G401.6 (cell line): ENCODE data around the gene DLG5.
"Not testable (repeated sequence)": the region's sequence is repeated elsewhere in the genome, so short reads cannot be mapped to it uniquely, and the experiment has no call there.

Source experiments
- FAIRE-seq: peaks from 2 replicates; lab custom pipeline; 2012; peaks lifted over from hg19 to GRCh38; lab: Jason Lieb, UNC

The DLG5 gene

GRCh38 chr10:77794256-77795142 is 132.1 kb downstream of the DLG5 start:
- FAIRE-seq, result no peak

- FAIRE-seq, result no peak
Observed at GRCh38 chr10:77793831-77794230, 132.7 kb downstream of the DLG5 start.

- no peak for FAIRE-seq
Observed at GRCh38 chr10:77792155-77792554, 134.4 kb downstream of the DLG5 start.

DNA sequence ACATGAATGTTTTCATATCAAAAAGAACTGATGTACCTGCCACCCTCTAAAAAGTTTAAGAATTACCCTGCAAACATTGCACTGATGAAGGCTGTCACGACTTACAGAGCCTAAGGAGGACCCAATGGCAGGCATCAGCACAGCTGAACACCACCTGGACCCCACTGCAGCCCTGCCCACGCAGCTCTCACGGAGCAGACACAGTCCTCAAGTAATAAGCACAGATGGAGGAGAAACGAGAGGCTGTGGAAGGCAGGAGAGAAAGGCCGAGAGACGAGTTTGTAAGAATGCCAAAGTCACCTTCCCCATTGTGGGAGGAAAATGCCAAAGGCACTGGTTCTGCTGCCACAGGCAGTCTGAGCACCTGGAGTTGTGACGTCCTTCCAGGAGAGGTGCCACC is 135.0 kb downstream of the DLG5 start:
- FAIRE-seq, result no peak

DNA sequence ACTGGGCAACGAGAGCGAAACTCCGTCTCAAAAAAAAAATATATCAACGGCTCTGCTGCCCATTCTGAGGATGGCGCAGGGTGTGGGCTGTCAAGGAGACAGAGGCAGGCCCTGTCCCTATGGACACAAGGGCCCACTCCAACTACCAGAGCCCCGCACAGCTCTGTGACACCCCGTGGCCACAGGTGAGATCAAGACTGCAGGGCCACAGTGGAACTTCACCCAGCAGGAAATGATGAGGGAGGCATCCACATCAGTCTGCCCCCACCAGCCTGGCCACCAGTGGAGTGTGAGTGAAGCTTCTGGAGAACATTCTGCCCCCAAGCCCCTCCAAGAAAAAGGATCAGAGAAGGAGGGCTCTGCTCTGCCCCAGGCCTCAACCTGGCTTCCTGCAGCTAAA is 136.7 kb downstream of the DLG5 start:
- no peak for FAIRE-seq

DNA sequence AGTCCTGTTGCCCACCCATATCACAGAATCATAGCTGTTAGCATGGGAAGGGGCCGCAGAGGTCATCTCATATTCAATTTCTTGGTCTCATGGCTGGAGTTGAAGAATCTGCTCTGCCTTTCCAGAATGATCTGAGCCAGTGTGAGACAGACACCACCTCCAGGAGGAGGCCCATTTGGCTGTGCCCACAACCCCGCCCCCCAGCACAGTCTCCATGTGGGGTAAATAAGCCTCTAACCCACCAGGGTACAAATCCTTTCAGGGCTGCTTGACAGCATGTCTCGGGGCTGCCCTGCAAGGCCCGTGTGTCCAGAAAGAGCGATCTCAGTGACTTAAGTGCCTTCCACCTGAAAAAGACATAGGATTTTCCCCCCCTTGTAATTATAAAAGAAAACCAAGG is 137.5 kb downstream of the DLG5 start:
- FAIRE-seq, result no peak

DNA sequence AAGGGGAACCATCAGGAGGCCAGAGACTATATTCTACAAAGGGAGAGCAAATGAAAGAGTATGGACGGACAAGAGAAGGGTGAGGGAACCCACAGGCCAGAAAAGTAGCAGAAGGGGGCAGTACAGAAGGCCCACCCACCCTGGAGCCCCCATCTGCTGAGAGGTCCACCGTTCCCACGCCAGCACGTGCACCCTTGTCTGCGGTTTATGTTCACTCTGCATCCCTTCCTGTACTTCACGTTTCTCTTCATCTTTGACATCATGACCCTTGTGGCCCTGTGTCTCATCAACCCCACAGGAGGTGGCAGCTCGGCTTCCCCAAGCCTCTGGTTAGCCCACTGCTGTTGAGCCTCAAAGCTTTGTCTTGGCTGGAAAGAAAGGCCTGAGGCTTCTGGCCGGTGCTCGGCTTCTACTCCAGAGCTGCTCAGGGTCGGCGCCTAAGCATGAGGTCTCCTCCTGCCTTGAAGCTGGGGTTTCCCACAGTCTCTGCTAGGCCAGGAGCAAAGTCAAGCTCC is 138.0 kb downstream of the DLG5 start:
- no peak for FAIRE-seq

- no peak for FAIRE-seq
Observed at GRCh38 chr10:77787440-77787839, 139.1 kb downstream of the DLG5 start.

GRCh38 chr10:77784856-77785255 is 141.7 kb downstream of the DLG5 start:
- no peak for FAIRE-seq

DNA sequence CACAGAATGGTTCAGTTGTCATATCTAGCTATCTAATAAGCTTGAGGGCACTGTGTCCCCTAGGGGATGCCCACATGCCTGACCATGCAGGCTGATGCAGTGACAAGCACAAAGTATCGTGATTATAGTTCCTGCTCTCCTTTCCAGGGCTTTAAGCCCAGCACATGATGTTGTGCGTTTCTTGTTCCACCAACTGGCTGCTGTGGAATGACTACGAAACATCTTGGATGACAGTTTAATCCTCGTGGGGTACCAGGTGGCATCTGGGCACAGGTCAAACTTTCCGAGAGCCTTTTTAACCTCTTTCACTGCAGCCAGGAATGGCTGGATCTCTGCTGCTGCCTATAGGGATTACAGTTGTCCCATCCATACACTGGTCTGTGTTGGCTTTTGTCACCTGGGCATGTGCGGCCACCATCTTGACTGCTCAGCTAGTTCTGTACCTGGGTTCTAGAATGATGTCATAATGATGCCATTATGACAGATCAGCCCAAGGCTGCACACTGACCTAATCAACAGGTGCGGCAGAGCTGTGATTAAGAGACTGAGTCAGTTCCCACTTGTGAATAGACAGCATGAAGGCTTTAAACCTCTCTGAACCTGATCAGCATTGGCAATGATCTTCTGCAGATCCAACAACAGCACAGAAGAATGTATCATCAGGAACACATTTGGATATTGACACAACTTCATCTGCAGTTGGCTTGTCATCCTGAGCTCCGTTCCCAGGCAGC is 144.1 kb downstream of the DLG5 start:
- no peak for FAIRE-seq

DNA sequence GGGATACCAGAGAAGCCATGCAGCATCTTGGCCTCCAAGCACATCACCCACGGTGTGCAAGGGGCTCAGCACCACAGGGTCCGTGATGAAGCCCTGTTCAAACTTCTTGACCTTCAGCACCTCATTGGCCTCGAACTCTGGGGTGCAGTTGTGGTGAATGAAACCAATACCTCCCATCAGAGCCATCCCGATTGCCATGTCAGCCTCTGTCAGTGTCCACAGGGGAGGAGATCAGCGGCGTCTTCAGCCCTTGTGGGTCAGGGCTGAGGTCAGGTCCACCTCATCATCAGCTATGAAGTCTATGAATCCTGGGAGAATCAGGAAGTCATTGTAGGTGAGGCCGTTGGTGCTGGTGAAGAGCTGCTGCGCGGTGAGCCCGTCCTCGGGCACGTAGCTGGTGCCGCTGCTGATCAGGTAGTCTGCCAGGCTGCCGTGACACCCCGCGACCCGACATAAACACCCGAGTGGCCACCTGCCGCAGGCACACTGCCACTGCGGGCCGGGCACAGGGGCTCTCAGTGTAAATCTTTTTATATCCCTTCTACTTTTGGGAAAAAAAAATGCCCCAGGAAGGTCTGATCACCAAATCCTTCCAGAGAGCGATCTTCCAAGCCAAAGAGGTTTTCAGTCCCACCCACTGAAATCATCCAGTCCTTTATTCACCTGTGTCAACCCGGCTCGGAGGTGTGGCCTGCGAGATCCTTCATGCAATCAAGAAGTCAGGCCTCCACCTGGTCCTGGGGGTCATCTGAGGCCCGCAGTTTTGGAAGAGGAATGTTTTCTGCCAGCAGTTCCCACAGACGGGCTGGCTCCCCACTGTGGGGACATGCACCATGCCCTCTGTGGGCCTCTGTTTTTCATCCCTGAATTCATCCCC is 144.9 kb downstream of the DLG5 start:
- FAIRE-seq, result no peak

GRCh38 chr10:77780180-77780579 is 146.4 kb downstream of the DLG5 start:
- no peak for FAIRE-seq

DNA sequence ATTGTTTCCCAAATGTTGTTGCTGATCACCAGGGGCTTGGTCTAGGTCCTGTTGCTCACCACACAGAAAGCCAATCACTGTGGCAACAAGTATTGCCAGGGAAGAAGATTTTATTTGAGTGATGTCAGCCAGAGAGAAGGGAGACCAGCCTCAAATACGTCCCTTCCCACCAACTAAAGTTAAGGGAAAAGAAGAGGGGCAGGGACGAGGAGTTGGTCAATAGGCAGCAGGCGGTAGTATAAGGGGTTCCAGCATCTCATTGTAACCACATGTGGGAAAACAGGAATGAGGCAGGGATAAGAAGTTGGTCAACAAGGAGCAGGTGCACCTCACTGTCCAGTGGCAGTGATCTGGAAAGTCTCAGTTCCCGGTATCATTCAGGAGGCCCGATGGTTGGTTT is 150.1 kb downstream of the DLG5 start:
- no peak for FAIRE-seq

GRCh38 chr10:77774940-77775391 is 151.6 kb downstream of the DLG5 start:
- no peak for FAIRE-seq

GRCh38 chr10:77773631-77774426 is 152.7 kb downstream of the DLG5 start:
- no peak for FAIRE-seq

GRCh38 chr10:77772852-77773600 is 153.5 kb downstream of the DLG5 start:
- FAIRE-seq, result not testable (repeated sequence)

GRCh38 chr10:77771851-77772250 is 154.7 kb downstream of the DLG5 start:
- FAIRE-seq, result no peak

GRCh38 chr10:77771450-77771849 is 155.1 kb downstream of the DLG5 start:
- no peak for FAIRE-seq

DNA sequence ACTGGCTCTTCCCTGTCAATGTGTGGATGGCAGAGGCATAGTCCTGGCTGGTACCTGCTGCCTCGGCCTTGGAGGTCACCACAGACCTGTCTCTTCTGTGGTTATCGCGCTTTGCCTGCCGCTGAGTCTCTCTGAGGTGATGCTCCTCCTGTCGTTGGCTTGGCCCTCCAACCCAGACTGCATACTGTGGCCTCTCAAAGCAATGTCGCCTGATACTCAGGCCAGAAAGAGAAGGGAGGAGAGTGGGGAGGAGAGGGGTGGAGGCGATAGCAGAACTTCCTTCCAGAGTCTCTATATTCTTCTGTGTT is 155.7 kb downstream of the DLG5 start:
- FAIRE-seq, result no peak

GRCh38 chr10:77770081-77770867 is 156.3 kb downstream of the DLG5 start:
- FAIRE-seq, result no peak
